Measurements from ENCODE around the gene RPS6KA2.

Gene RPS6KA2

DNA sequence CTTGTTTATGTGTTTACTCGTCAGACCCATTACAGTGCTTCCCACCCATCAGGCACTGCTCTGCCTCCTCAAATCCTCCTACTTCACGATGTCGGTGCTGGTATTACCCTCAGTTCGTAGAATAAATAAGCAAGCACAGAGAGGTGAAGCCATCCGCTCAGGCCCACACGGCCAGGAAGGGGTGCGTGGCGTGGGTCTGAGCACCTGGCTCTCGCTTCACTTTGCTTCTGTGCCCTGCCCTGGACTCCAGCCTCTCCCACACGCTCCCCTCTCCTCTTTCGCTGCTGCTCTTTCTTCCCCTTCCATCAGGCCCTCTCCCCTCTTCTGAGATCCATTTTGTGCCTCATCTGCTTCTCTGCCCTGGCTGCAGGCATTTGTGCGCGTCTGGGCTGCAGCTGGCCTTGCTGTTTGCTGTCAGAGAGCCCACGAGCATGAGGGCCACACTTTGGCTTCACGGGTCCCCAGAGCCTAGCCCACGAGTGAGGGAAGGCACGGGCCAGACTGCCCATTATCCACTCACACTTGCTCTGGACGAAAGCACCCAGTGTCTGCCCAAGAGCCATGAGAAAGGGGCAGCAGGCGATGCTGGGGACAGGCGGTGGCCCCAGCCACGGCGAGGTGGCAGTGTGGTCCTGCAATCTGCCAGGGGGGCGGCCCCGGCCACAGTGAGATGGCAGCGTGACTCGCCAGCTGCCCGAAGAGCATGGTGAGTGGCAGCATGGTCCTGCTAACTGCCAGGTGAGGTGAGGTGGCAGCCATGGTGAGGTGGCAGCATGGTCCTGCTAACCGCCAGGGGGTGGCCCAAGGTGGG is 148.1 kb downstream of the RPS6KA2 start:
- DNase-seq, result peak; percentile 19

DNA sequence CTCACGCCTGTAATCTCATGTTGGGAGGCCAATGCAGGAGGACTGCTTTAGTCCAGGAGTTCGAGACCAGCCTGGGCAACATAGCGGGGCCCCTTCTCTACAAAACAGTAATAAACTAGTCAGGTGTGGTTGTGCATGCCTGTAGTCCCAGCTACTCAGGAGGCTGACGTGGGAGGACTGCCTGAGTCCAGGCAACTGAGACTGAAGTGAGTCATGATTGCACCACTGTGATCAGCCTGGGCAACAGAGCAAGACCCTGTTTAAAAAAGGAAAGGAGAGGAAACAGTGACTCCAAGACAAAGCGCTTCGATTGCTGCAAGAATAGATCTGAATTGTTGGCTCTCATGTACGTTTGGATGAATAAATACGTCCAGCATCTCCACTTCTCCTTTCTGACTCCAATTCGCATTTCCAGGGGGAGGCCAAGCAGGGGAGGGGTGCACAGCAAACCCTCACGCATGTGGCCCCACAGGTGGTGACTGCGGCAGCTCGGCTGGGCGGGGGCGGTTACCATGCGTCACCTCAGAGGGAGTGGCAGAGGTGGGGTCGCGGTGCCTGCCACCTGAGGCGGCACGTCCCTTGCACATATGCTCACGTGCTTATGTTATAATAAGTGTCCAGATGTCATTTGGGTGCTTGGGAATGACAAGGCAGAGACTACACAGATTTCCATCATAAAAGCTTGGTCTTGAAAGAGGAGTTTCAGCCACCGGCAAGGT is 149.2 kb downstream of the RPS6KA2 start:
- peak; percentile 17 for DNase-seq

DNA sequence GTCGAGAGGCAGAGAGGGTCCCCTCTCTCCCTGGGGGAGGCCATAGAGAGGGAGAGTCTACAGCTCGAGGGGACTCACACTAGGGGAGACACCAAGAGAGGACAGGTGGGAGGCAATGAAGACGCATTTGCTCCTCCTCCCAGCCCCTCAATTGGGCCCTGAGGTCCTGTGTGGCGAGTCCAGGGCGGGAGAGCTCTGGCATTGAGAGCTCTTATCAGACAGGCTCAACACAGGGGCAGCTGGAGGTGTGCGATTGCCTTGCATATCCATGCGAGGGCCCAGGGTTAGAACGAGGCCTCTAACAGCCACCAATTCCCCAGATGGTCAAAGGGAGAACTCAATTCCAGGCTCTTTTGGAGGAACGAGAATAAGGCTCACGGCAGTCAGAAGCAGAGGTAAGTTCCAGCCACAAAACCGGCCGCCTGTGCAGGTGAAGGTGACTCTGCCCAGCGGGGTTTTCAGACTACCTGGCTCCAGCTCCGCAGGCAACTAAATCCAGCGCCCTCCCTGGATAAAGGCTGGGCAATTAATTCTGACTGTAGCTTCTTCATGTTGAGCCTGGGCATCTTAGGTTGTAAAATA is 150.3 kb downstream of the RPS6KA2 start:
- DNase-seq, result peak; percentile 19

DNA sequence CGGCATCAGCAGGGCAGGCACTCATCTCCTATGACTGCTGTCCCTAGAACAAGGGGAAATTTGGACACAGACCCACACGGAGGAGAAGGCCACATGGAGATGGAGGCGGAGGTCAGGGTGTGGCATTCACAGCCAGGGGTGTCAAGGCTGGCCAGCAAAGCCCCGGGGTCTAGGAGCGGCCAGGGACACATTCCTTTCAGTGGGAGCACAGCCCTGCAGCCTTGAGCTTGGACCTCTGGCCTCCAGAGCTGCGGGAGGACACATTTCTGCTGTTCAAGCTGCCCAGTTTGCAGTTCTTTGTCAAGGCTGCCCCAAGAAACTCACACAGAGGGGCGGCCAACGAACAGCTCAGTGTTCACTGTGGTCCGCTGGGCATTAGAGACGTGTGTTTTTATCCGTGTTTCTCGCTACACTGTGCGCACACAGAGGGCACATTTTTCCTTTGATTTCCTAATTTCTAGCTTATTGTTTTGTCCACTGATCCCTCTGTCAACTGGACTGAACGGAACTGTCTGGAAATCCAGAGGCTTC is 150.9 kb downstream of the RPS6KA2 start:
- DNase-seq, result peak; percentile 18

DNA sequence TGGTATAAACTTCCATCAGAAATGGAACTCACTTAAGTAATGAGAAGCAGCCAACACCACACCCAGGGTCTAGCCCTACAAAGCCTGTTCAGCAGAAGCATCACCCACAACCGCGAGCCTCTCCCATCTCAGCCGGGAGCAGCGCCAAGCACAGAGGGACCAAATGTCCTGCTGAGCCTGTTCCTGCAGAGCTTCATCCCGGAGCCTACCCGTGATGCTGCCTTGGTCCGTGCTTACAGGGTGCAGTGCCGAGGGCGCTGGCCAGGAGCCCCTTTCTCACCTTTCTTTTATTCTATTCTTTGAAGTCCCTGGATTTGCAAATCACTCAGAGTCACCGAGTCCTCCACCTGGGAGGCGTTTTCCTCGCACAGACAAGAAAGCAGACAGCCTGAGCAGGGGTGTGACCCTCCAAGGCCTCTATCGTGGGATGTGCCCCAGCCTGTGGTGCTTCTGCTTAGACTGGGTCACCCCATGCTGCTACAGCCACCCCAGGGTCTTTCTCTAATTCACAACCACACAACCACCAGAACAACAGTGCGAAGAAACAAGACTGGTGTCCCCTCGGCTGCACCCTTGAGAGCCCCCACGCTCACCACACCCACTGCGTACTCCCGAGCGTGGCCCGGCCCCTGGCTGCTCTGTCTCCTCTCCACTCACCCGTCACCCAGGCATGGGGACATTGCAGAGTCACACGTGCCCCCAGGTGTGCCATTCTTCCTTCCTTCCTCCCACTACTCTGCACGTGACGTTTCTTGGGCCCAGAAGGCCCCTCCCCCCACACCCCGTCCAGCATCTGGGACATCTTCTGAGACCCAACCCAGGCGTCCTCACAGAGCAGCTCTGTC is 152.1 kb downstream of the RPS6KA2 start:
- no peak for DNase-seq

DNA sequence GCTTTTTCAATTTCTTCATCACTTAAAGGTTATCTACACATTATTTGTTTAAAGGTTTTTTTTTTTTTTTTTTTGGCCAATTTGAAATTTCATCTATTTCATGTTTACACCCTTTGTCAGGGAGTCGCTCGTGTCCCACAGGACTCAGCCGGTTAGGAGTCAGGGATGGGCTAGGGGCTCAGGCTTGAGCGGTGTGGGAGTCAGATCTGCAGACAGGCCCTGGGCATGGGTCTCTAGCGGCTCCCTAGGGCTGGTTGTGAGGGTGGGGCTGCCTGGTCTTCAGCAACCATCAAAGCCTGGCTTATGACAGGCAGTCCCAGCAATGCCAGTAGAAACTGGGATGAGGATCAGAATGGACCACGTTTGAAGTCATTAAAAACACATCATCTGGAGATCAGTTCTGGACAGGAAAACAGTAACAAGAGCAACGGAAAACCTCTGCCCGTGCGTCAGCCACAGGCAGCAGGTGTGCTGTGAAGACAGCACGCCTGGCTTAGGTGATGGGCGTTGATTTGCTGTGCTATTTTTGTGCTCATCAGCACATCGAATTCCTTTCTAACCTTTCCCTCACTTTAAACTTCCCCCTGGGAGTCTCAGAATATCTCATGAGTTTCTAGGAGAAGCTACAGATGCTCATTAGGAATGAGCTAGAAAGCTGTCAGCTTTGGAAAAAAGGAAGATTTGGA is 153.0 kb downstream of the RPS6KA2 start:
- no peak for DNase-seq

DNA sequence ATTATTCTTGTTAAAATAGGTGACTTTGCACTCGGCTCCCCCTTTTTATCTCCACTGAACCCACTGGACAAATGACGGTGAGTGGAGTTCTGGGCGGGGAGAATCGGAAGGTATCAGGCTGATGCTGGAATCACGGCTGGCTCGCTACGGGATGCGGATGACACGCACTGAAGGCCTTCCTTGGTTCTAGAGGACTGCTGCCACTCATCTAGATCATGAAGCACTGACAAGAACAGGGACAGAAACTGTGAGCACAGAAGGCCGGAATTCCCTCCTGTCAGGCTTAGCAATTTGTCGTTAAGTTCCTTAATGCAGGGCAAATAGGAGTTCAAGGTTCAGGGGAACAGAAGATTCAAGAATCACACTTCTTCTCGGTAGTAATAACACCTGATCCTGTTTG is 154.4 kb downstream of the RPS6KA2 start:
- DNase-seq, result no peak

DNA sequence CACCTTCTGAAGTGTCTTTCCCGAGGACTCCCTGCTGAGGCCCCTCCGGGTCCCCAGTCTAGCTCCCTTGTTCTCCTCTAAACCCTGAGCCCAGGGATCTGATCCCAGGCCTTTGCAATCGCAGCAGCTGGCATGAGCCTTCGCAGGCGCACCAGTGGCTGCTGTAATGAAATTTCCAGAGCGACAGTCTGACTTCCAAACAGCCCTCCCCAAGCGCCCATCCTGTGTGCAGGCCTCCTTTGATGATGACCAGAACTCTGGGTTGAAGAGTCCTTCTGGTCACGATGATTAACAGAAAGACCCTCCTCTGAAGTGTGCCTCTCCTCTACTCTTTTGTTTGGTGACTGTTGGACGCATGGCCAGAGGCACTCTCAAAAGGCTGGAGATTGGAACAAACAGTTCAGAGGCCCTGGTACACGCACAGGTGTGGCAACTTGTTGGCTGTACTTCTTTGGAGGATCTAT is 155.2 kb downstream of the RPS6KA2 start:
- no peak for DNase-seq

DNA sequence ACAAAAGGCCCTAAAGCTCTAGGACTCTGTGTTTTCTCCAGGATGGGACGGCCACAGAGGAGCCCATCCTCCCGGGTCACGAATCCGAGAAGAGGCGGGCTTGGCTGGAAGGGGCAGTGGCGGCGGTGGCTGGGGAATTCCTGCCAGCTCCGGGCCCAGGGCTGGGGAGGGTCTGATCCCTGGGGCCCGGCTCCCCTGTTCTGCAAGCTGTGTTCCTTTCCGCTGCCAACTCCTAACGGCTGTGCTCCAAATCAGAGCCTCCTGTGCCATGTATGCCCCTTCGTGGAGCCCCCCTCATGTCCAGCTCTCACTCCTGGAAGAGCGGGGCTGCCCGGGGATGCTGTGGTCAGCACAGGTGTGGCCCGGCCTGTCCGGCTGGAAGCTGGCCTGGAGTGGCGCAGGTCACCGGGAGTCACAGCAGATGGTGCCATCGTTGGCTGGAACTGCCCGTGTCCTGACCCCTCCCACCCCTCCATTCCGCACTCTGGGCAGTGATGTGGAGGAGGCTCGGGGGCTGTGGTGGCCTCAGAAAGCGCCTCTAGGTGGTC is 156.1 kb downstream of the RPS6KA2 start:
- no peak for DNase-seq

DNA sequence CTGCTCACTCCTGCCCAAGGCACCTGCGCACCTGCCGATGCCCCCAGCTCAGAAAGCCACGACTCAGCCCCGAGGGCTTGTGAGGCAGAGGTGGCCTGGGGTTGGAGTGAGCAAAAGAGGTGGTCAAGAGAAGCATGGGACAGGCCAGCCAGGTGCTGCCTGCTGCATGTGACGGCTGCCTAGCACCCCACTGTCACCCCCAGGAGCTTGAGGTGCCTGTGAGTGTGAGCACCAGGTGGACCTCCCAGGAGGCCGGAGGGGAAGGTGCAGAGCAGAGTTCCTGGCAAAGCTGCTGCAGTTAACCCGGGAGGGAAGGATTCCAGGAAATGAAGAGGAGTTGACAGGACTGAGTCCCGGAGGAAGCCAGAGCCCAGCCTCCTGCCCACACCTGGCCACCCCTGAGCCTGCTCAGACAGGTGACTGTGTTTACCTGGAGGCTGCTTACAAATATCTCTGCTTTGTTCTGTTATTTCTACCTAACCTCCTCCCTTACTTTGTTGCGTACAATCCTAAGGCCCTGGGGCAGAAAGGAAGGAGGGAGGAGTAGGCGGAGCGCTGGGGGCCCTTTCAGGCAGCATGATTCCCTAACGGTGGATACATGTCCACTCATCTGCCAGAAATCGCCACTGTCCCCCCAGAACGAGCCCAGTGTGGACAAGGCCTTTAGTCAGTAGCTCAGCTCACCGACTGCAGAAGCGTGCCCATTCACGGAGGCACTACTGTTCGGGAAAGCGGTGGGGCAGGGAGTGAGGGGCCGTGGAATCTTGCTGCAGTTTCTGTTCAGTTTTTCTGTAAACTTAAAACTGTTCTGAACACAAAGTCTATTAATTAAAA is 156.8 kb downstream of the RPS6KA2 start:
- DNase-seq, result no peak

DNA sequence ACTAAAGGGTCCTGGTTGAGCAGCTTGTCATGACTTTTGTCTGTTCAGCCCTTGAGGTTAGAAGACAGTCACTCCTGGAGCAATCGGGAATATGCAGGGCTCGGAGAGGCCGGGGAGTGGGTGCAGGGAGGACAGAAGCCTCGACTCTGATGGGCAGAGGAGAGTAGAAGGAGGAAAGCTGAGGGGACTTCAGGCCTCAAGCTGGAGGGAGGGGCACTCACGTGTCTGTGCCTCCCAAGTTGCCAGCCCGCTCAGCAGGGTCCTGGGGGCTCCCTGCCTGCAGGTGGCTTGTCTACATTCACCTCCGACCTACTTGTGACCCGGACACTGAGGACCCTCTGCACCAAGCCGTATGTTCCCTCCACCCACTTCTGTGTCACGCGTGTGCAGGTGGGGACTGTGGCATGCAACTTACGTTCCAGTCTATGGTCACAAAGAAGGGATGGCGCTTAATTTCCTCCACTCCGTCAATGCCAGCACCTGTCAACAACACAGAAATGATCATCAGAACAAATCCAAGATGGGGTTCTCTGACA is 157.6 kb downstream of the RPS6KA2 start:
- no peak for DNase-seq

DNA sequence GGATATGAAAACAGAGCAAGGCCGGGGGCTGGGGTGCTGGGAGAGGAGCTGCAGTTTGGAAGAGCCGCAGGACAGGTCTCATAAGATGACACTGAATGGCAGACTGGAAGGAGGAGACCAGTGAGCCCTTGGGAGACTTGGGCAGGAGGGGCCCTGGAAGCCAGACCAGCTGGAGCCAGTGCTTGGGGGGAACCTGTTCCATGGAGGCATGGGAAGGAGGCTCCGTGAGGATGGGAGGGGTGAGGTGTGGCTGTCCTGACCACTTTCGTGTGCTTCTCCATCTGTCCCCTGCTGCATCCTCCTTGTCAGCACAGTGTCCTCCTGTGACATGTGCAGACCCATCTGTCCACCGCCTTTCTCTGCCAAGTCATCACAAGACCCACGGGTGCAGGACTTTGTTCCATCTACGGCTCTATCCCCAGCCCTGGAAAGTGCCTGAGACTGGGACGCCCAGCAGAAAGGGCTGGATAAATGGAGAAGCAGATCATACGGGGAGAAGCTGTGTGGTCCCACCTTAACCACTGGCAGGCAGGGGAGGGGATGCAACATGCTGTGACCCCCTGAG is 159.5 kb downstream of the RPS6KA2 start:
- DNase-seq, result no peak

DNA sequence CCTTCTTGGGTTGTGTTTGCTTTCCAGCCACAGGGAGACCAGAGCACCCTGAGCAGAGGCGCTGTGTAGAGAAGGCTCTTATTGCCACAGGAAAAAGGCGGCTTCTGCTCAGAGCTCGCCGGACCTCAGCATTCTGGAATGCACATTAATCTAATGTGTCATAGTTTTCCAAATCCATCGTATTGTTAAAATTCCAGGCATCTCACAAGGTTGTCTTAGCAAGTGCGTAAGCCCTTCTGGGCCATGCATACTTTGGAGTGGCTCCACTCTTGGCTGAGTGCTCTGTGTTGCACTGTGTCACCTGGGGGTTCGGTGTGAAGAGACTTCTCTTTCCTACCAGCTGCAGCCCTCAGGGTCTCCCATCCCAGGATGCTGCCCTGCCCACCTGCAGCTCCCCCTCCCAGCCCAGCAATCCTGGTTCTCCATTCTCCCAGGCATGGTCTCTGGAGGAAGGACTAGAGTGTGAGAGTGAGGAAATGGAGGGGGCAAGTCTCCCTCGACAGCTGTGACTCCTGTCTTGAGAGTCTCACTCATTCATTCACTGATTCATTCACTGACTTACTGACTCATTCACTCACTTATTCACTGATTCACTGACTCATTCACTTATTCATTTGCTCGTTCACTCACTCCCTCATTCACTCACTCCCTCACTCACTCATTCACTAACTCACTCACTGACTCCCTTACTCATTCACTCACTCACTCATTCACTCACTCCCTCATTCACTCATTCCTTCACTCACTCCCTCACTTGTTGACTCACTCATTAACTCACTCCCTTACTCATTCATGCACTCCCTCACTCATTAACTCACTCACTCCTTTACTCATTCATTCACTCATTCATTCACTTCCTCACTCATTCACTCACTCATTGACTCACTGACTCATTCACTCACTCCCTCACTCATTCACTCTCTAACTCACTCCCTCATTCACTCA is 160.6 kb downstream of the RPS6KA2 start:
- DNase-seq, result no peak

DNA sequence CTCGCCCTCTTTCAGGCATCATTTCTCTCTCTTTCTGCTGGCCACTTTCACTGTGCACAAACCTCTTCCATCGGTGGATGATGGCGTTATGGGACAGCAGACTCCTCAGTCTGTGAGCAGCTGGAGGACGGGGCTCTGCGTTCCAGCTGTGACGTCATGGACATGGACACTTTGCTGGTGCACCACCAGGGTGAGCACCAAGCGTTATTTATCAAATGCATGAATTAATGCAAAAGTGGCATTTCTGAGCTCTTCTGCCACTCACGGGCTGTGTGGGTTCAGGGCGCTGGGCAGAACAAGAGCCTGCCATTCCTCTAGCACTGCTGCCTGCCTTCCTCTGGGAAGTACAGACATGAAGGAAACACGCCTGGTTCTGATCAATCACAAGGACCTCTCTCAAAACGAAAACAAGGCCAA is 161.4 kb downstream of the RPS6KA2 start:
- DNase-seq, result no peak

DNA sequence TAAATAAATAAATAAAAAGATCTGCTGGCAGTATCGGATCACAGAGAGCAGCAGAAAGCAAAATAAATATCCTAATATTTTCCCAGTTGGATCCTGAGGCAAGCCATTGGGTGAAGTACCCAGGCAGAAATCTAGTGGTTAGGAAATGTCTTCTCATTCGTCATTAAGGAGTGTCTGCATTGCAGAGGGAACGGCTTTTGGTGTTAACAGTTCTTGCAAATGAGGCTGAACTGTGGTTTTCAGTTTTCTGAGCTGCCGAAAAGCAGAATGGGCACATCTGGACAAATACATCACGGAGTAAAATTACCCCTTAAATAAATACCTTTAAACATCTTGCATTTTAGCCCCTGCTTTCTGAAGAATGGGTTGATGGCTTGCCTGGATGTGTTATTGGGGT is 162.1 kb downstream of the RPS6KA2 start:
- DNase-seq, result no peak

DNA sequence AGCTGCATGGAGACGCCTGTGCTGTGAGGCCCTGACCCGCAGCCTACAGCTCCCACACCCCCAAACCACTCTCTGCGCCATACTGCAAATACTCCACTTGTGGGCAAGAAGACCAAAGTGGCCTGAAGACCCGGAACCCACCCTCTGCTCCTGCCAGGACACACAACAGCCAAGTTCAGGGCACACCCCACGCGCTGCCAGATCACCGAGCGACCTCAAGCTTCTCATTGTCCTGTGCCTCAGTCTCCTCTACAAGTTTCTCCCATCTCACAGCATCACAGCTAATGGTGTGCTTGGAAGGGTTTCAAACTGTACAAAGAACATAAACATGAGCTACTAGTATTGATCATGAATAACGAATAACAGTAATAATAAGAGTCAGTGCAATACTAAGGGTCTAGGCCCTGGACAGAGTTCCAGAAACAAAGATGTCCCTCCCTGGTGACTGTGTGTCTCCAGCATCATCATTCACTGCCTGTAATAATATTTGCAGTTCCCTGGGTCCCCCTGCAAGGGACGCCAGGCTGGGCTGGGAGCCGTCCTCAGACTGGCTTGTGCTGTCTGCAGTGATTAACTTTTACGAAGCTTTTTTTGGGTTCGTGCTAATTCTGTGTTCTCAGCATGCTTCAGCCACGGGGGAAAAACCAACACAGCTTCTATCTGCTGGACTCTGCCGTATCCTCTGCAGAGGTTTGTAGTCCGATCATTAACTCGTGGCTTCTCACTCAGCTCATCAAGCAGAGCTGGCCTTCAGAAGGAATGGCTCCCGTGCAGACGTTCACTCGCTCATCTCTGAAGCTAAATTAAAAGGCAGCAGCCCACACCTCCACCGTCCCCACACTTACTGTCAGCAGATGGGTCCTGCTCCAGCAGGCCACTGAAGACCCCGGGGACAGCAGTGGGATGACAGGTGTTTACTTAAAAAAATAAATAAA is 162.7 kb downstream of the RPS6KA2 start:
- DNase-seq, result no peak

DNA sequence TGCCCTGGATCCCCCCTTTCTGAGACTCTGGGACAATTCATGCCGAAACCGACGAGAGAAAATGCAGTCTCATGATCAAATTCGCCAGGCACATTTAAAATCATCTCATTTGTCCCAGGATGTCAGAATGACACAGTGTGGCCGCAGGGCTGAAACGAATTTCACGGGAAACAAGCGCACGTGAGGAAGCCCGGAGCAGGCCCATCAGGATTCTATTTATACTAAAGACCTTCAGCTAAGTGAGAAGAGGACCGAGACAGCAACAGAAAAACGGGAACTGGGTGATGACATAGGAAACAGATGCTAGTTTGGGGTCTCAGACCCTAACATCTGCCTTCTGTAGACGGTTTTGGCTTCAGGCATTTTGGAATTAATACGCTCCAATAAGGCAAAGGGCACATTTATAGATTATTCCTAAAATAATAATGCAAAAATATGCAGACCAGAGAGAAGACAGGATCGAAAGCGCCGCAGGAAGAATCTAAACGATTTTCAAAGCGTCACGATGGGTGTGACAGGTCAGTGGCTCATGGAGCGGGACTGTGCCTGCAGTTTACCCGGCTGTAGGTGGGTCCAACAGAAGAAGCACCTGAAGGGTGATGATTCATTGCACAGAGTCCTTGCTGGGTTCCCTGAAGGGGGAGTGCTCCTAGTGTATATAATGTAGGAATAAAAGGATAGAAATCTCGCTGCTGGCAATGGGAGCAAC is 163.5 kb downstream of the RPS6KA2 start:
- DNase-seq, result no peak

All from activated CD4-positive, CD25-positive, alpha-beta regulatory T cell treated with anti-CD3 and anti-CD28 coated beads, Interleukin-2, amount 50 U/mL, for 72 hours (primary cell).